C4-2B (cell line): ENCODE data around the gene KCNJ6.

Source experiments
- CTCF ChIP-seq: fragments of 450-650 bp; conservative IDR thresholded peaks from 2 replicates; pipeline ENCODE4 v1.5.1; 2017; ENCODE audit warnings: mild to moderate bottlenecking
- ZFX ChIP-seq: fragments of 450-650 bp; IDR thresholded peaks from 2 replicates; pipeline ENCODE4 v1.6.1; 2017

GRCh38 chr21:37790905-37791304 is 125.4 kb downstream of the KCNJ6 start:
- no peak for TF ChIP-seq CTCF
- no peak for TF ChIP-seq ZFX
